Large intestine (tissue), 3 donors: ENCODE data around the gene GNG4. TPM values are rescaled to one million over a fixed set of nuclear protein-coding genes. Genes with fewer than 3 reads are reported as not detected.

Experiments used
- DNase-seq, 2 donors: peaks; one replicate each; pipeline versions ENCODE4 v3.0.0 to v3.0.0-alpha.2; 2013
- H3K27ac ChIP-seq: one replicate; pipeline ENCODE4 v1.5.1; 2013; ENCODE audit warnings: low read length
- H3K27me3 ChIP-seq: 2 replicates; pipeline ENCODE4 v1.6.1; 2013; ENCODE audit warnings: low read length; ENCODE audit not compliant: control insufficient read depth, insufficient read depth
- H3K36me3 ChIP-seq: 2 replicates; pipeline ENCODE4 v1.6.1; 2013; ENCODE audit warnings: low read length; ENCODE audit not compliant: control insufficient read depth, insufficient read depth
- H3K4me1 ChIP-seq: one replicate; pipeline ENCODE4 v1.6.1; 2013; ENCODE audit warnings: low read length; ENCODE audit not compliant: control insufficient read depth, insufficient read depth
- H3K4me3 ChIP-seq: one replicate; pipeline ENCODE4 v1.5.1; 2013; ENCODE audit warnings: low read length
- H3K9me3 ChIP-seq: one replicate; pipeline ENCODE4 v1.6.1; 2013; ENCODE audit warnings: mild to moderate bottlenecking, low read depth, low read length, moderate library complexity; ENCODE audit not compliant: control insufficient read depth
- WGBS: methylation state at CpG from one replicate; pipeline ENCODE4 v1.1.5; 2013; ENCODE audit warnings: low lambda C conversion rate; ENCODE audit not compliant: insufficient coverage; 5-methylcytosine and 5-hydroxymethylcytosine counted together
- polyA plus RNA-seq: library from polyadenylated mRNA; unstranded; fragments of 120-200 nt; gene quantifications from one replicate; pipeline ENCODE4 v1.2.1, GENCODE V29; 2013

The GNG4 gene
- polyA plus RNA-seq, 1 donor: 41.6 TPM

GRCh38 chr1:235513495-235514366, 135.9 kb downstream of the GNG4 start:
- no peaks in the 10 kb centered on the region for H3K27me3 ChIP-seq
- DNase-seq: peak; percentile 32 to 51
- H3K4me3 ChIP-seq: no peak overlapping the region
- no peaks in the 10 kb centered on the region for H3K9me3 ChIP-seq
- no peaks in the 10 kb centered on the region for H3K36me3 ChIP-seq
- WGBS: 23% methylated on average over 4 of the region's 8 CpGs
- no peak overlapping the region for H3K27ac ChIP-seq
- H3K4me1 ChIP-seq: no peaks in the 10 kb centered on the region

- H3K4me3 ChIP-seq: no peak overlapping the region
- DNase-seq: no peak
- H3K27me3 ChIP-seq: no peaks in the 10 kb centered on the region
- H3K4me1 ChIP-seq: no peaks in the 10 kb centered on the region
- H3K9me3 ChIP-seq: no peaks in the 10 kb centered on the region
- no peak overlapping the region for H3K27ac ChIP-seq
- WGBS: no CpG with 5 or more reads among the region's 13 CpGs
- no peaks in the 10 kb centered on the region for H3K36me3 ChIP-seq
Measured at GRCh38 chr1:235511470-235512240, 137.9 kb downstream of the GNG4 start.

DNA sequence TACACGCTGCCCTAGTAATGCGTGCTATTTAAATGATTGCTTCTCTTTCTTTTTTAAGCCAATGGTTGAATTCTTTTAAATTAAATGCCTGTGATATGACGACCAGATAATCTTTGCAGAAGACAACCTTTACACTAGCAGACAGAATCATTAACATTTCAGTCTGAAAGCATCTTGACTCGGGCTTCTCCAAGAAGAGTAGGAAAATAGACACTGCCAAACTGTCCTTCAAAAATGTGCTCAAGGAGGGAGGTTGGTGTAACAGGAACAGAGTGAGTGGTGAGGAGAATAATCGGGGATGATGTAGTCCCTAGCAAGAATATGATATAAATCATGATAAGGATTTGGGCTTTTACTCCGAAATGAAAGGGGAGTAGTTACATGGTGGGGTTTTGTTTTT, 138.8 kb downstream of the GNG4 start:
- no peak overlapping the region for H3K27ac ChIP-seq
- no peaks in the 10 kb centered on the region for H3K9me3 ChIP-seq
- H3K27me3 ChIP-seq: no peaks in the 10 kb centered on the region
- WGBS: 83% methylated on average over 2 of the region's 6 CpGs
- no peaks in the 10 kb centered on the region for H3K36me3 ChIP-seq
- no peak overlapping the region for H3K4me3 ChIP-seq
- no peaks in the 10 kb centered on the region for H3K4me1 ChIP-seq
- no peak for DNase-seq

- peak in 1 of 2 donors; percentile 30 for DNase-seq
Measured at GRCh38 chr1:235507623-235508022, 142.0 kb downstream of the GNG4 start.

DNA sequence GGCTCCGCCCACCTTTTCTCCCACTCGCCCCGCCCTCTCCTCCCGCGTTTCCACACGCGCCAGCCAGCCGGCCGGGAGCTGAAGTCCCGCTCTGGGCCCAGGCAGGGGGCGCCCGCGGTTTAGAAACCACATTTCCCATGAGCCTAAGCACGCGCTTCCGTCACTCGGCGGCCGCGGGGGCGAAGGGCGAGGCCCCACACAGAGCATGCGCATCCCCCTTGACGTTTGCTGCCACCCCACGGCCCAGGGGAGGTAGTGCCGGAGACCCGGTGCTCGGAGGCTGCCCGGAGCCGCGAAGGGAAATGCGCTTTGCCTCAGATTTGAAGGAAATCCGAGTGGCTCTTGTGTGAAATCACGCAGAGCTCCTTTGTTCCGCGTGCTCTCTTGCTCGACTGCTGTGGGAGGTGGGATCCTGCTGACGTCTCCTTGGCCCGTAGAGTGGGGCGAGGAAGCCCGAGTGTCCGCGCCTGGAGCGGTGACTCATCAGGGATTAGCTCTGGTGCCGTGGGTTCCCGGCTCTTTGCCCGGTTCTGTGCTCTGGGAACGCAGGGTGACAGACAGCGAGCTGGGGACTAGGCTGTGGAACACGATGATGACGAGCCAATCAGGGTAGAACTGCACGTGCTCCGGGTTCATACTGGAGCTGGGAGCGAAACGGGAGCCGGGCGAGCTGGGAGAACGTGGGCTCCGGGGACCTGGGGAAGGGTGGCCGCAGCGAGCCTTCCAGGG, 144.9 kb downstream of the GNG4 start:
- H3K27ac ChIP-seq: peak overlapping the region; percentile 99
- H3K27me3 ChIP-seq: no peaks in the 10 kb centered on the region
- no CpG with 5 or more reads among the region's 61 CpGs for WGBS
- H3K9me3 ChIP-seq: no peaks in the 10 kb centered on the region
- H3K36me3 ChIP-seq: no peaks in the 10 kb centered on the region
- peak; percentile 99 for DNase-seq
- H3K4me3 ChIP-seq: peak overlapping the region; percentile 76
- no peaks in the 10 kb centered on the region for H3K4me1 ChIP-seq

More at GRCh38 chr1:235507623-235508022, 142.0 kb downstream of the GNG4 start:
- no peaks in the 10 kb centered on the region for H3K36me3 ChIP-seq
- no peaks in the 10 kb centered on the region for H3K9me3 ChIP-seq
- no peak overlapping the region for H3K4me3 ChIP-seq
- 34% methylated on average over 3 of the region's 3 CpGs for WGBS
- no peaks in the 10 kb centered on the region for H3K4me1 ChIP-seq
- no peak overlapping the region for H3K27ac ChIP-seq
- H3K27me3 ChIP-seq: no peaks in the 10 kb centered on the region

DNA sequence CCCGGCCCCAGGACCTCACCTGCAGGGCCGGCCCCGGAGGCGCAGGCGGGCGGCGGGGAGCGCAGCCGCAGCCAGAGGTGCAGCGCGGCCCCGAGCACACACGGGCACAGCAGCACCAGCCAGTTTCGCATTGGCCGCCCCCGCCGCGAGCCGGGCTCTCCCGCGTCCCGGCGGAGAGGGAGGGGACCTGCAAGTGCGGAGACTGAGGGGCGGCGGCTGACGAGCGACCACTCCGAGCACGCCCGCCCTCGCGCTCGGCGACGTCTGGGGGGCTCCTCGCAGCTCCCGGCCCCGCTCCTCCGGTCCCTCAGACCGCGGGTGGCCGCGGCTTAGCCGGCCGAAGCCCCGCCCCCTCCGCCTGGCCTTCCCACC, 145.5 kb downstream of the GNG4 start, which contains the start of gene B3GALNT2:
Gene B3GALNT2, minus strand, starts transcription at position 331 of the 372 bp plus-strand sequence. Its CDS starts 200 bp downstream, at position 131.
- no peaks in the 10 kb centered on the region for H3K9me3 ChIP-seq
- no peaks in the 10 kb centered on the region for H3K27me3 ChIP-seq
- peak within 1 kb of the TSS; percentile 99 for H3K27ac ChIP-seq
- DNase-seq: no peak
- WGBS: no CpG with 5 or more reads among the region's 48 CpGs
- peak within 1 kb of the TSS; percentile 76 for H3K4me3 ChIP-seq
- peaks cover 2% of the 10 kb centered on the region for H3K36me3 ChIP-seq
- H3K4me1 ChIP-seq: no peaks in the 10 kb centered on the region

DNA sequence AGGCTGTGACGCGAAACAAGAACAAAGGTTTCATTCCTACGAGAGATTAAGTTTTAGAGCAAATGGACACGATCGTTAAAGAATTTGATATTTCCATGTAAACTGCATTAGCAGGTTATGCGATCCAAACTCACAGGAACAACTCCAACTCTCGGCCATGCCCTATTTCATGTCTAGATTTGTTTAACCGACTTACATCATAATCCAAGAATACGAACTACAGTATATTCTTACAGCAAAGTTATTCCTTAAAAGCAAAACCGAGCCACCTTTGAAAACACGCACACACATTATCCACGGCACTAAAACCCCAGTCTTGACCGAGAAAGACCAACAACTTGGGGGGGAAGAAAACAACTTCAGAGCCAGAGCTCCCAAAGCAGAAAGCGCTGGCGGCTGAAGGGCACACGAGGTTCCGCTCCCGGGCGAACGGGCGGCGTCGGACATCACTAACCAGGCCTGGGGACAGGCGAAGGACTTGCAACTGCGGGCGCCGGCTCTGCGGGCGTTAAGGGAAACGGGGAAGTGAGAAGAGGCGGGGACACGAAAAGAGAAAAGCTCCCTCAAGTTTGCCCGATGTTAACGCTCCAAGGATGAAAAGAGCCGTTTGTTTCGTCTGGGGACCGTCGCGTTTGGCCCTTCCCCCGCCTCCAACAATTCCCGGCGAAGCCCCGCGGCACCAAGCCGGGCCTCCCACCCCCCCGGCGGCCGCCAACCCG, 146.0 kb downstream of the GNG4 start:
- H3K36me3 ChIP-seq: peaks cover 3% of the 10 kb centered on the region
- peak overlapping the region; percentile 76 for H3K4me3 ChIP-seq
- H3K27me3 ChIP-seq: no peaks in the 10 kb centered on the region
- H3K4me1 ChIP-seq: no peaks in the 10 kb centered on the region
- peak overlapping the region; percentile 99 for H3K27ac ChIP-seq
- 10% methylated on average over 2 of the region's 49 CpGs for WGBS
- peak; percentile 40 to 76 for DNase-seq
- H3K9me3 ChIP-seq: no peaks in the 10 kb centered on the region

DNA sequence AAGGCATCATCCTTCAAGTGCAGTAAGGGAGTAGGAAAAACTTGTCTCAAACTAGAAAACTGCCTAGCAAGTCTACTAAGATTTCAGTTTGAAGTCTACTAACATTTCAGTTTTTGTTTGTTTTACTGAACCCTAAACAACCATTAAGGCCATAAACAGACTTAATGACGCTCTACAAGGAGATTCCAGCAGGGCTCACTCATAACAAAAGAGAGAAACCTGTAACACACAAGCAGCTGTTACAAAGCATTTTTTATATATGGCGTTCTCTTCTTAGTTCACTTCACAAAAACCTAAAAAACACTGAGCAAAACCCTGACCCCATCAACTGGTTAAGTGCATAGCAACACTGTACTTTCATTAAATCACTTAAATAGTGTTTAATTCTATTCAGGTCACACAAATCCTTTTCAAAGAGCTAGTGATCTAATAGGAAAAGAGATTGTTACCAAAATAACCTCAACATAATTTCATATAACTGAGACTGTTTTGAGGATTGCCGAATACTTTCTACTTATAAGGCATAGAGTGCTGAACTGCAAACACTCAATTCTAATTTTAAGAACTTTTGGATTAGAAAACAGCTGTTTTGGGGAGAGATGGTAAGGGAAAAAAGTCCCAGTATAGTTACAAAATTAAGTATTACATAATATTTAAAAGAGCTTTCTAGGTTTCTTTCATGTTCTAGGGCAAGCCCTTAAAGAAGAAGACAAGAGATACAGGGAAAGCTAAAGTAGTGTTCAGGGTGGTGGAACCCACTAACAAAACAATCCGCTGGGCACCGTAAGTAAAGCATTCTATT, 146.8 kb downstream of the GNG4 start:
- peak in 1 of 2 donors; percentile 61 for DNase-seq
- H3K4me3 ChIP-seq: peak overlapping the region; percentile 76
- peak overlapping the region; percentile 99 for H3K27ac ChIP-seq
- peaks cover 3% of the 10 kb centered on the region for H3K36me3 ChIP-seq
- 5% methylated on average over 2 of the region's 5 CpGs for WGBS
- H3K9me3 ChIP-seq: no peaks in the 10 kb centered on the region
- H3K27me3 ChIP-seq: no peaks in the 10 kb centered on the region
- no peaks in the 10 kb centered on the region for H3K4me1 ChIP-seq

GRCh38 chr1:235500971-235501540, 148.5 kb downstream of the GNG4 start:
- Histone ChIP-seq H3K27me3 (no peaks in the 10 kb centered on the region), H3K9me3 (no peaks in the 10 kb centered on the region), H3K27ac (no peak overlapping the region), H3K4me1 (no peaks in the 10 kb centered on the region), H3K36me3 (peaks cover 3% of the 10 kb centered on the region), H3K4me3 (no peak overlapping the region)
- no peak for DNase-seq
- 74% methylated on average over 4 of the region's 5 CpGs for WGBS
